Suprapubic skin (tissue), 4 donors: ENCODE measurements around the gene CD6. TPM values are rescaled to one million over a fixed set of nuclear protein-coding genes. Genes with fewer than 3 reads are reported as not detected.

Experiments used
- DNase-seq, 2 donors: peaks; one replicate each; pipeline ENCODE4 v3.0.0-alpha.2; 2019; ENCODE audit warnings: low spot score in 2 of 2
- H3K27ac ChIP-seq: fragments of 200-600 bp; sonication (generic); one replicate; pipeline ENCODE4 v1.5.1; 2019
- H3K27me3 ChIP-seq: fragments of 200-600 bp; sonication (generic); one replicate; pipeline ENCODE4 v1.5.1; 2019
- H3K36me3 ChIP-seq: fragments of 200-600 bp; sonication (generic); one replicate; pipeline ENCODE4 v1.5.1; 2019
- H3K4me1 ChIP-seq: fragments of 200-600 bp; sonication (generic); one replicate; pipeline ENCODE4 v1.5.1; 2019
- H3K4me3 ChIP-seq: fragments of 200-600 bp; sonication (generic); one replicate; pipeline ENCODE4 v1.5.1; 2019; ENCODE audit warnings: mild to moderate bottlenecking
- H3K9me3 ChIP-seq: fragments of 200-600 bp; sonication (generic); one replicate; pipeline ENCODE4 v1.5.1; 2019
- CTCF ChIP-seq, 2 donors: fragments of 200-600 bp in 1 of 2; fragments of 450-650 bp in 1 of 2; sonication (generic) in 1 of 2; IDR thresholded peaks; one replicate each; pipeline ENCODE4 v1.5.1; 2016 to 2019; ENCODE audit warnings: antibody characterized with exemption in 2 of 2, mild to moderate bottlenecking in 1 of 2, moderate library complexity in 1 of 2
- EP300 ChIP-seq: sonication (generic); formaldehyde crosslinking; IDR thresholded peaks from one replicate; pipeline ENCODE4 v1.6.1; 2017; ENCODE audit warnings: antibody characterized with exemption
- POLR2A ChIP-seq, 2 donors: fragments of 450-650 bp; IDR thresholded peaks; one replicate each; pipeline ENCODE4 v1.6.1; 2017; ENCODE audit warnings: antibody characterized with exemption in 2 of 2, mild to moderate bottlenecking in 2 of 2, moderate library complexity in 2 of 2
- POLR2AphosphoS5 ChIP-seq, 3 donors: sonication (generic); formaldehyde crosslinking; IDR thresholded peaks; one replicate each; pipeline ENCODE4 v1.6.1; 2017; ENCODE audit warnings: antibody characterized with exemption in 3 of 3
- WGBS: methylation state at CpG from one replicate; pipeline ENCODE4 v1.1.5; 2018; 5-methylcytosine and 5-hydroxymethylcytosine counted together
- total RNA-seq, 4 donors: library from RNA; depleted of rRNA; stranded (reverse); fragments of >200 nt; gene quantifications; one replicate each; pipeline ENCODE4 v1.1.0, GENCODE V29; 2016

The CD6 gene
- total RNA-seq, 4 donors from 2014 or later, result 0.15 to 1.7 (median 1.2) TPM

- no peaks in the 10 kb centered on the region for H3K36me3 ChIP-seq
- H3K4me1 ChIP-seq, result peaks cover 29% of the 10 kb centered on the region
- peak in 1 of 2 donors; percentile 42 for DNase-seq
- WGBS, result 67% methylated on average over 6 of the region's 6 CpGs
- no peak overlapping the region for H3K4me3 ChIP-seq
- no peak for TF ChIP-seq CTCF (IDR thresholded peaks at IDR 0.05)
- TF ChIP-seq POLR2A (IDR thresholded peaks at IDR 0.05), result no peak
- TF ChIP-seq POLR2AphosphoS5 (IDR thresholded peaks at IDR 0.05), result no peak
- TF ChIP-seq EP300, result no peak
- H3K27me3 ChIP-seq, result no peaks in the 10 kb centered on the region
- H3K27ac ChIP-seq, result no peak overlapping the region
- no peaks in the 10 kb centered on the region for H3K9me3 ChIP-seq
Observed at GRCh38 chr11:60953781-60954180, 17.7 kb upstream of the CD6 start.

- 94% methylated on average over 5 of the region's 5 CpGs for WGBS
- H3K4me3 ChIP-seq, result no peak overlapping the region
- no peak overlapping the region for H3K27ac ChIP-seq
- peaks cover 29% of the 10 kb centered on the region for H3K4me1 ChIP-seq
- H3K9me3 ChIP-seq, result no peaks in the 10 kb centered on the region
- H3K36me3 ChIP-seq, result no peaks in the 10 kb centered on the region
- H3K27me3 ChIP-seq, result no peaks in the 10 kb centered on the region
- TF ChIP-seq POLR2A (IDR thresholded peaks at IDR 0.05) (no peak), CTCF (IDR thresholded peaks at IDR 0.05) (no peak), POLR2AphosphoS5 (IDR thresholded peaks at IDR 0.05) (no peak), EP300 (no peak)
- DNase-seq, result peak in 1 of 2 donors; percentile 57
Observed at GRCh38 chr11:60954421-60954820, 17.1 kb upstream of the CD6 start.

GRCh38 chr11:60955571-60955970, 15.9 kb upstream of the CD6 start:
- peak in 1 of 2 donors; percentile 44 for DNase-seq
- TF ChIP-seq POLR2AphosphoS5 (IDR thresholded peaks at IDR 0.05) (no peak), CTCF (IDR thresholded peaks at IDR 0.05) (no peak), EP300 (no peak), POLR2A (IDR thresholded peaks at IDR 0.05) (no peak)

GRCh38 chr11:60957188-60957587, 14.3 kb upstream of the CD6 start:
- no peak overlapping the region for H3K4me3 ChIP-seq
- no peak overlapping the region for H3K27ac ChIP-seq
- 84% methylated on average over 4 of the region's 4 CpGs for WGBS
- peaks cover 7% of the 10 kb centered on the region for H3K4me1 ChIP-seq
- H3K27me3 ChIP-seq, result no peaks in the 10 kb centered on the region
- H3K36me3 ChIP-seq, result no peaks in the 10 kb centered on the region
- TF ChIP-seq EP300 (no peak), POLR2A (IDR thresholded peaks at IDR 0.05) (no peak), CTCF (IDR thresholded peaks at IDR 0.05) (no peak), POLR2AphosphoS5 (IDR thresholded peaks at IDR 0.05) (no peak)
- peak in 1 of 2 donors; percentile 7 for DNase-seq
- H3K9me3 ChIP-seq, result no peaks in the 10 kb centered on the region

More at GRCh38 chr11:60955571-60955970, 15.9 kb upstream of the CD6 start:
- H3K4me1 ChIP-seq, result peaks cover 22% of the 10 kb centered on the region
- no peaks in the 10 kb centered on the region for H3K9me3 ChIP-seq
- no peaks in the 10 kb centered on the region for H3K36me3 ChIP-seq
- no peak overlapping the region for H3K27ac ChIP-seq
- H3K27me3 ChIP-seq, result no peaks in the 10 kb centered on the region
- WGBS, result 52% methylated on average over 5 of the region's 5 CpGs
- no peak overlapping the region for H3K4me3 ChIP-seq

GRCh38 chr11:60959431-60959830, 12.0 kb upstream of the CD6 start:
- 42% methylated on average over 6 of the region's 6 CpGs for WGBS
- DNase-seq, result peak in 1 of 2 donors; percentile 7
- Histone ChIP-seq H3K36me3 (no peaks in the 10 kb centered on the region), H3K4me1 (no peaks in the 10 kb centered on the region), H3K27ac (no peak overlapping the region), H3K9me3 (no peaks in the 10 kb centered on the region), H3K27me3 (no peaks in the 10 kb centered on the region), H3K4me3 (no peak overlapping the region)
- TF ChIP-seq EP300 (no peak), POLR2AphosphoS5 (IDR thresholded peaks at IDR 0.05) (no peak), POLR2A (IDR thresholded peaks at IDR 0.05) (no peak), CTCF (IDR thresholded peaks at IDR 0.05) (no peak)
